HG03039 (cell line): ENCODE measurements around the gene MICALL2.

Source experiments
- ATAC-seq: cut with Tn5 transposase; IDR thresholded peaks from one replicate; pipeline ENCODE4 v1.9.1; 2021; ENCODE audit warnings: mild to moderate bottlenecking, moderate library complexity; ENCODE audit not compliant: unreplicated experiment

The MICALL2 gene

DNA sequence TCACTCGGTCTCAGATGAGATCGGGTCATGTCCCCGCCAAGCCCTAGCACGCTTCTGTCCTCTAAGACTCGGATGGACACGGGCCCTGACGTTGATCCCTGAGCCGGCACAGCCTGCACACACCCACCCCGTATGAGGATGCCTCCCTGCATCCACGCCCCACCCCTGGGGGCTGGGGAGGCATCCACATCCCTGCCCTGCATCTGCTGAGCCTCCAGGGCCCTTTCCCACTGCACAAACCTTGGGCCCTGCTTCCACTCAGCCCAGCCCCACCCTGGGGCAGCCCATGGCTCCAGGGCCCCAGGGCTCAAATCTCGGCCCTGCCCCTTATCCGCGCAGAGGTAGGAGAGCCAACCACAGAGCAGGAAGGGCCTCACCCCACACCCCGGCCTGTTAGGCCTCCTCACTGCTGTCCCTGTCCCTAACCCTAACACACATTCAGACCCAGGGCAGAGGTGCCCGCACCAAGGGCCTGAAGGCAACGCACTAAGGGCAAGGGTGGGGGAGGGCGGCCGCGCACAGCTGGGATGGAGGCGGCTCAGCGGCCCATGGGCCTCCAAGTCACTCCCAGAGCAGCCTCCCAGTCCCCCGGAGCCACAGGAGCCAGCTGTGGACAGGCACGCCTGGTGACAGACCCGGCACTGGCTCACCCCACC is 9.5 kb upstream of the MICALL2 start:
- no peak for ATAC-seq

- ATAC-seq = no peak
These were observed 8.9 kb upstream of the MICALL2 start for GRCh38 chr7:1468203-1468602.

DNA sequence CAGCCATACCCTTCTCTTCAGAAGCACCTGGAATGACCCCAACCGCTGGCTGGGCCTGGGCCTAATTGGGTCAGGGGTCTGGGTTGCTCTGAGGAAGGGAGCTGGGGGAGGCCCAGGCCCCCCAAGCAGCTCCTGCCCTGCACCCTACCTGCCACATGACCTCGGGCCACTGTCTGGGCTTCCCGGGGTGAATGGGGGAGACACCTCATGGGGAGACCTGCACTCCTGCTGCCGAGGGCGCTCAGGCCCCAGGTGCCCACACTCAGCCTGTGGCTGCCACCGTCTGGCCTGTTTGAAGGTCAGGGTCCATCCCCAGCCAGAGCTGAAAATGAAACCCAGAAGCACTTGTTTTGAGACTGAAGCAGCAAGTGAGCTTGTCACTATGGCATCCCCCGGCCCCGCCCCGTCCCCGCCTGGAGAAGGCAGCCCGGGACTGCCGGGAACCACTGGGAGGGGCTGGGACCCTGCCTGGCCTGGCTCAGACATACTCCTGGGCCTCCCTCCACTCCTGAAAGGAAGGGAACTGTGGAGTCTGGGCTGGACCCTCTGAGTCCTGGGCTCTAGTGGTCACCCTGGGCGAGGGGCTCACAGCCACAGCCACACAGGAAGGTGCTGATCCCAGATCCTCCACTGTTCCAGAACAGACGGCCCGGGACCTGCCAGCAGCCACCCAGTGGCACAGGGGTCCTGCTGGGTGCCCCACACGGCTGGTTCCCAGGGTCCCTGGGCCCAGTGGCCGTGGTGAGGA is 7.4 kb upstream of the MICALL2 start:
- no peak for ATAC-seq

DNA sequence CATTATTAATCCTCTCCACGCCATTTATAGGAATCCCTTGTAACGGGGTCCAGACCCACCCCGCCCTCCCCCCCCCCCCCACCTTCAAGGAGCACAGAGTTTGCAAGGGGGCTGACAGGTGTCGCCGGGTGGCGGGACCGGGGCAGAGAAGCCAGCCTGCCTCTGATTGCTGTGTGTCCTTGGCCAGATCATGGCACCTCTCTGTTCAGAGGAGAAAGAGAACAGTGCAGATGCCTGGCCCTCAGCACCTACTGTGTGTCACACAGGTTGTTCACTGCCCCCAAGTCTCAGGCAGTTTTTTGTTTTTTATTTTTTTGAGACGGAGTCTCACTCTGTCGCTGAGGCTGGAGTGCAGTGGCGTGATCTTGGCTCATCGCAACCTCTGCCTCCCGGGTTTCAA is 5.4 kb upstream of the MICALL2 start:
- ATAC-seq = no peak

- ATAC-seq = no peak
These were observed 4.5 kb upstream of the MICALL2 start for GRCh38 chr7:1463676-1464223.

- ATAC-seq = no peak
These were observed 2.5 kb upstream of the MICALL2 start for GRCh38 chr7:1461646-1462375.

DNA sequence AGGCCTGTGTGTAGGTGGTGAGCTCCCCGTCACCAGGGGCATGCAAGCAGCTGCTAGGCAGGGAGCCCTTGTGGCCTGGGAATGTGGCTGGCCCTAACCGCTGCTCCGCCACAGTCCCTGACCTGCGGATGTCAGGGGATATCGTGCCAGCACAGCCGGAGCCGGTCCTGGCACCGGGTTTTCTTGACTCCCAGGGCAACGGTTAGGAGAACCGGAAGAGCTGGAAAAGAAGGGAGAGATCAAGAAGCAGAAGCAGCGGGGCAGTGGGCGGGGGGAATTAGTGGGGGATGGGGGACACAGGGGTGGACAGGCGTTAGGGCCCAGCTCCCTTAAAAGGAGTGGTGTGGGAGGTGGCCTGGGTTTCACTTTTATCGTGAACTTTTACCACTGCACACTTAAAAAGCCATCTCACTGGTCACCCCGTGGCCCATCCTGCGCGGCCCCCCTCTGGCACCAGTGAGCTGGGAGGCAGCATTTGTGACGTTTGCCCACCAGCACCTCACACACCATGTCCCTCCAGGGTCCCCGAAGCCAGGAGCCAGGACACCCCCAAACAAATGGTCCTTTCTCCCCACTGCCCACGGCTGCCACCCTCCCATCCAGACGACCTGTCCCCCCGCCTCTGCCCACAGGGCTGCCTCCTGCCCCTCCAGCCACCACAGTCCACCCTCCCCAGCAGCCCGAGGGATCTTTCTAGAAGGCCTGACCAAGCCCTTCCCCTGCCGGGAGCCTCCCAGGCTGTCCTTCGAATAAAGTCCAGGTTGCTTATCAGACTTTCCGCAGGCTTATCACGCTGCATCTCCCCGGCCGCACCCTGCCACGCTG is 1.8 kb upstream of the MICALL2 start:
- no peak for ATAC-seq

DNA sequence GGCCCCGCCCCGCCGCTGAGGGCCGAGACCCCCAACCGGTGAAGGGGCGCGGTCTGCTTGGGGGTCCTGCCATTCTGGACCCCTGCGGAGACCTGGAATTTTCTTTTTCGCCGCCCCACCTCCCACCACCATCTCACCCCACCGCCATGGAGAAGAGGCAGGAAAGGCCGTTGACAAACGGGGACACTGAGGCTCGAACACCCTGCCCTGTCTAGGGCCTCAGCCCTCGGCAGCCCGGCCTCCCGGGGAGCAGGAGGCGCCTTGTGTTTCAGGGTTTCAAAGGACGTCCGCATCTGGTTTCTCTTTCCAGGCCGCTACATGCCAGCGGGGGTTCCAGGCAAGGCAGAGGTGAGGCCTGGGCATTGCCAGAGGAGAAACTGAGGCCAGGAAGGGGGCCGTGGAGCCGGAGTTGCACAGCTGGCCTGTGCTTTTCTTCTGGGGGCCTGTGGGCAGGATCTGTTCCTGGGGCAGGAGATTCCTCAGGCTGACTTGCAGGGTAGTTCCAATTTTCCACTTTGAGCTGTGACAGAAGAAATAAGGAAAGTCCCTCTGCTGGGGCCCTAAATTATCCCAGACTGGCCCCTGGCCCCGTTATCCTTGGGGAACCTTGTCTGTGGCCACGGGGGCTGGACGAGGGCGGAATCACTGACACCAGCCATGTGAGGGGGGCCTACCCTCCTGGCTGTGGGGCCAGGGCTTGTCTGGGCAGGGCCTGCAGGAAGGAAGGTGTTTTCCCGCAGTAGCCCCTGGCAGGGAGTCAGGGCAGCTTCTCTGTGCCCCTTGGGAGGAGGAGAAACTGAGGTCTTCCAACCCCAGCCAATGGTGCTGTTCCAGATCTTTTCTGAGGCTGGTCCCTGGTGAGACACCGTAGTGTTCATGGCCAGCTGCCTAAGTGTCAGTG is 900 bp upstream of the MICALL2 start:
- ATAC-seq = no peak

GRCh38 chr7:1459512-1459892 is 232 bp upstream of the MICALL2 start:
- ATAC-seq = peak; percentile 84

DNA sequence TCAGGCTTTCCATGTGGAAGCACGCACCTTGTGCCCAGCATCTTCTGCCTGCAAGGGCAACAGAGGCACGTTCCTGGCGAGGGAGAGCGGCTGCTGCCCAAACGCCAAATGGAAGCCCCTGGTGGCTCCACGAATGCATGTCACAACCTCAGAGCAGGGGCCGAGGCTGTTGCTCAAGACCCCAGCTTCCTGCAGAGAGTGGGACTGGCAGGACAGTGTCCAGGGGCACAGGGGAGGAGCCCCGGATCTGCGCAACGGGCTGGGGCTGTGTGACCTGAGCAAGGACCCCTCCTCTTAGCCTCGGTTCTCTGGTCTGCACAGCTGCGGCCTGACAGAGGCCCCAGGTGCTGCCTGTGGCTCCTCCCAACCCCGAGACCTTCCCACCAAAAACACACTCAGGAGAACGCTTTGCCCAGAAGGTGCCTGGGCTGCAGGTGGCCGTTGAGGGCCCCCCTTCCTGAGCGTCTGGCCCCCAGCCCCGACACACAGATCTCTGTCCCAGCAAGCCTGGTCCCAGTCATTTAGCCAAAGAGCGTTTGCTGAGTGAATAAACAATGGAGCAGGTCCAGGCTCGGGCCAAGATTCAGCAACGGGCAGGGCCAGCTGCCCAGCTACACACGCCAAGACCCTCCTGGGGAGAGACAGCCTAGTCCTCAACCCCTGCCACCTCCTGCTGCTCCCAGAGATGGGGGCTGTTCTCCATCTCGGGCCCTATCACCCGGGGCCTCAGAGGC is 1.2 kb downstream of the MICALL2 start:
- no peak for ATAC-seq

DNA sequence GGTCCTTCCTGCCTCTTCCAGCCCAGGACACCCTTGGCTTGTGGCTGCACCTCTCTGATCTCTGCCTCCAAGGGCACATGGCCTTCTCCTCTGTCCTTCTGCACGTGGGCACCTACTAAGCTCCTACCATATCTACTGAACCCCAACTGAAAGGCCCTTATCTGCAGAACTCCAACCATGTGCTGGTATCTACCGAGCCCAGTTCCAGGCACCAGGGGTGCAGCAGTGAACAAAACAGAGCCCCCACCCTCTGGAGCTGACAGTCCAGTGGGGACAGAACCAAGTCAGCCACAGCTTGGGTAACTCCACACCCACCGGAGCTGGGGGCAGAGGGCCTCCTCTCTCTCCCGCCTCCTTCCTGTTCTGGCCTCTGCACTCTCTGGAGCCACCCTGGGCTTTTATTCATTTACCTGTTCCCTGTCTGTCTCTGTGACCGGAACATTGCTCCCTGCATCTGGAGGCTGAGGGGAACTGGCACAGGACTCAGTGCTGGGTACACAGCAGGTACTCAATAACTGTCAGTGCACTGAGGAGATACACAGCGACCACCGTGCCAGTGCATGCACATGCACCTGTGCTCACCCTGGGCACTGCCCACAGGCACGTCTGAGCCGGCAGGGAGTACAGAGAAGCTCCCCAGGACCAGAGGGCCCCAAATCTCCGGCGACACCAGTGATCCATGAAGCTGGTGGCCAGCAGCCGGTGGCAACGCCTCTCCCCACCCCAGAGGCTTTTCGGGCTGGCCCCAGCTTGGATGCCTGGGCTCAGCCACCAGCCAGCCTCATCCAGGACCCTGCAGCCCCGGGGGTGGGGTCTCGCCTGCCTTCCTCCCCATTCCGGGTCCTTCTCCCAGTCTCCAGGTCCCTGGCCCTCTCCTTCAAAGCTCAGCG is 2.0 kb downstream of the MICALL2 start:
- ATAC-seq = no peak

DNA sequence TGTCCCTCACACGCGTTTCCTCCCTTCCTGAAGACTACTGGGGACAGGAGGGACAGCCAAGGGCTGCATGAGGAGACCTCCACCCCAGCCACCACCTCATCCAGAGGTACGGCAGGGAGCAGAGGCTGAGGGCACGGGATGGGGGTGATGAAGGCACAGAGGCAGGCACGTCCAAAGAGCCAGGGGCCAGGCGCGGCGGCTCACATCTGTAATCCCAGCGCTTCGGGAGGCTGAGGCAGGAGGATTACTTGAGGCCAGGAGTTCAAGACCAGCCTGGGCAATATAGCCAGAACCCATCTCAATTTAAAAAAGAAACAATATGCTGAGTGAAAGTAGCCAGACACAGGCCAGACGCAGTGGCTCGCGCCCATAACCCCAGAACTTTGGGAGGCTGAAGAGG is 3.3 kb downstream of the MICALL2 start:
- no peak for ATAC-seq

- no peak for ATAC-seq
These were observed 3.9 kb downstream of the MICALL2 start for GRCh38 chr7:1455241-1455939.

GRCh38 chr7:1454542-1454941 is 4.7 kb downstream of the MICALL2 start:
- ATAC-seq = no peak

- ATAC-seq = no peak
These were observed 7.1 kb downstream of the MICALL2 start for GRCh38 chr7:1452205-1452604.

GRCh38 chr7:1450987-1451386 is 8.3 kb downstream of the MICALL2 start:
- no peak for ATAC-seq

- no peak for ATAC-seq
These were observed 8.8 kb downstream of the MICALL2 start for GRCh38 chr7:1450431-1450830.

DNA sequence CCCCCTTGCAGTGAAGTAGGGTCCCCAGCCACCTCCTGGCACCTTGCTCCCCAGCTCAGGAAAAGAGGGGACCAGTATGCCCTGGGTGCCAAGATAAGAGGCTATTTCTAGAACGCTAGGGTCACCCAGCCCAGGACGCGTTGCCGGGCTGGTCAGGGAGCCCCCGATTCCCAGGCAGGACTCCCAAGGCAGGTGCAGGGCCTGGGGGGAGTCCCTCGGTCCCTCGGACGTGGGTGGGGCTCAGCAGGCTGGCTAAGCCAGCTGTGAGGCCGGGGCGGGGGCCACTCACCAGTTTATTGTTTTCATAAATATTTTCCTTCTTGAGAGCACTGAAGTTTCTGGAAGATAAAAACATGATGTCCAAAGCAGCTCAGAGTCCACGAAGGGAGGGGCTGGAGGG is 9.3 kb downstream of the MICALL2 start:
- no peak for ATAC-seq
